Activated CD4-positive, alpha-beta memory T cell treated with anti-CD3 and anti-CD28 coated beads for 36 hours (primary cell): ENCODE data around the gene CDH23. TPM values are rescaled to one million over a fixed set of nuclear protein-coding genes. Genes with fewer than 3 reads are reported as not detected.

ENCODE experiments used
- CTCF ChIA-PET: fragments of 350-600 bp; sonication (Branson Sonifier 250); formaldehyde crosslinking; loops from one replicate; lab custom pipeline; 2021; ENCODE audit warnings: antibody characterized with exemption, inconsistent platforms; lab: Charles Lee
- POLR2A ChIA-PET: fragments of 350-600 bp; sonication (Branson Sonifier 250); formaldehyde crosslinking; loops from one replicate; lab custom pipeline; 2021; ENCODE audit warnings: antibody characterized with exemption; lab: Charles Lee
- DNase-seq: peaks from one replicate; pipeline ENCODE4 v3.0.0-alpha.2; 2020
- H3K27ac Mint-ChIP-seq: one replicate; pipeline ENCODE4 v1.8.0; 2021; ENCODE audit warnings: mixed read lengths
- H3K27me3 Mint-ChIP-seq: one replicate; pipeline ENCODE4 v1.8.0; 2021; ENCODE audit warnings: mixed read lengths
- H3K36me3 Mint-ChIP-seq: one replicate; pipeline ENCODE4 v1.8.0; 2021; ENCODE audit warnings: mixed read lengths
- H3K4me1 Mint-ChIP-seq: one replicate; pipeline ENCODE4 v1.8.0; 2021; ENCODE audit warnings: low read depth, mixed read lengths
- H3K4me3 Mint-ChIP-seq: one replicate; pipeline ENCODE4 v1.8.0; 2021; ENCODE audit warnings: mild to moderate bottlenecking, mixed read lengths
- H3K9me3 Mint-ChIP-seq: one replicate; pipeline ENCODE4 v1.8.0; 2021; ENCODE audit warnings: mixed read lengths
- intact Hi-C: fragments of 100-400 bp; cut with micrococcal nuclease; formaldehyde crosslinking; loops from one replicate; pipeline ENCODE4 v1.15.1; 2023
- total RNA-seq, 2 experiments: library from RNA; stranded (reverse); gene quantifications; one replicate each; pipeline ENCODE4 v1.2.3, GENCODE V29; 2021

CDH23 gene
- total RNA-seq, 2 experiments from 2014 or later = 2.6 TPM

DNA sequence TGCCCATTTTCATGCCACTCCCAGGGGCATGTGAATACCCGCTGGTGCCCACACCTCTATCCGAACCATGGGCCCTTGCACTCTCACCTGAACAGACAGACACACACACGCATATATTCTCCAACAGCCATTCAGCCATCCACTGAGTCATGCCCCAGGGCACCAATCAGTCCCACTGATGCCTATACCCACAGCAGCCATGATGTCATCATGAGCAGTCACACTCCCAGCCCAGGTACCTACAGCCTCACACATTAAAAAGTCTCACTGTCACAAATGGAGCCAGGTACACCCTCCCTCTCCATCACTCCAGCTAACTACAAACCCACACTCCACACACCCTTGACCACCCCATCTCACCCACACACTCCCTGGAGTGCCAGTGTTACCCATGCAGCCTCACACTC lies 364.4 kb downstream of the CDH23 start:
- peak; percentile 73 for DNase-seq
- no peaks in the 10 kb centered on the region for H3K27me3 Mint-ChIP-seq
- ChIA-PET POLR2A (no interaction called here), CTCF (no interaction called here)
- H3K9me3 Mint-ChIP-seq = no peaks in the 10 kb centered on the region
- no peak overlapping the region for H3K4me3 Mint-ChIP-seq
- H3K36me3 Mint-ChIP-seq = peaks cover 43% of the 10 kb centered on the region
- H3K4me1 Mint-ChIP-seq = peaks cover 95% of the 10 kb centered on the region
- intact Hi-C loops = loop anchor here (10.0 kb wide), 1 partner anchor 1186 kb away; no protein-coding TSS in a partner anchor
- H3K27ac Mint-ChIP-seq = peak overlapping the region; percentile 84

DNA sequence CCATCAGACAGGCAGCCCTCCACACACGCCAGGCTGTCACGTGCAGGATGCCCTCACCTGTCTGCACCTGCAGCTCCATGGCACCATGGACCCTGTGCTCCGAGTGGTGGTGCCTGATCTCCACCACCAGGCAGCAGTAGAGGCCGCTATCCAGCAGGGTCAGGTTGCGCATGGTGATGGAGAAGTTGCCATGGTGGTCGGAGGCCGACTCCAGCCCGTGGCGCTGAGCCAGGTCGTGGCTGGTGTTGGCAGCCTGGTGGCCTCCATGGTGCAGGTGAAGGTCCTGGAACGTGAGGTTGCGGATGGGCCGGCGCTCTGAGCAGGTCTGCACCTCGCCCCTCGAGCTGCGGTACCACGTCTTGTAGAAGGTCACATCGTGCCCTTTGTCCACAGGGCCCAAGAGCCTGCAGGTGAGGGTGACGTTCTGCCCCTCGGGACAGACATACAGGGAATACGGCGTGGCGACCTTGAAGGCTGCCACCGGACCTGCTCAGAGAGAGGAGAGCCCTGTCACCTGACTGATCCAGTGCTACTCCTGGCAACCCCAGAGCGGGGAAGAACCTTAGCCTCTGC lies 364.9 kb downstream of the CDH23 start:
- CTCF ChIA-PET = interaction anchor here (0.7 kb wide), 1 partner anchor 35 kb away, joined by 3 read pairs; no protein-coding TSS in a partner anchor
- H3K27ac Mint-ChIP-seq = peak overlapping the region; percentile 84
- H3K4me3 Mint-ChIP-seq = no peak overlapping the region

DNA sequence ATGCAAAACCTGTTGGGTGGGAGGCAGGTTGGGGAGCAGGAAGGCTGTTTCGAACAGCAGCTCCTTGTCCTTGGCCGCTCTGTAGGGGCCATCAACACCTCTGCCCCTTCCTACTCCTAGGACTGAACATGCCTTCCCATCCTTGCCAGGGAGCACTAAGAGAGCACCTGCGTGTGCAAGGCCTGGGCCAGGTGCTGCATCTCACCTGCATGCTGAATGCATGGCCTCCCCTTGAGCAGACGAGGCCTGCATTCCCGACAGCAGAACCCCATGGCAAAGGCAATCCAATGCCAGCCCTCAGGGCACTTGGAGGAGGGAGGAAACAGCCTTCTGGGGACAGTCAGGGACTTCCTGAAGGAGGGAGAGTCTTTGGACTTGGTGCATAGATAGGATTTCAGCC lies 365.6 kb downstream of the CDH23 start:
- Mint-ChIP-seq H3K4me3 (no peak overlapping the region), H3K9me3 (no peaks in the 10 kb centered on the region), H3K36me3 (peaks cover 46% of the 10 kb centered on the region)

More for the DNA sequence above, 364.9 kb downstream of the CDH23 start:
- peaks cover 95% of the 10 kb centered on the region for H3K4me1 Mint-ChIP-seq
- H3K36me3 Mint-ChIP-seq = peaks cover 41% of the 10 kb centered on the region
- intact Hi-C loops = loop anchor here (10.0 kb wide), 1 partner anchor 1187 kb away; no protein-coding TSS in a partner anchor
- H3K27me3 Mint-ChIP-seq = no peaks in the 10 kb centered on the region
- no peak for DNase-seq
- POLR2A ChIA-PET = no interaction called here
- H3K9me3 Mint-ChIP-seq = no peaks in the 10 kb centered on the region

DNA sequence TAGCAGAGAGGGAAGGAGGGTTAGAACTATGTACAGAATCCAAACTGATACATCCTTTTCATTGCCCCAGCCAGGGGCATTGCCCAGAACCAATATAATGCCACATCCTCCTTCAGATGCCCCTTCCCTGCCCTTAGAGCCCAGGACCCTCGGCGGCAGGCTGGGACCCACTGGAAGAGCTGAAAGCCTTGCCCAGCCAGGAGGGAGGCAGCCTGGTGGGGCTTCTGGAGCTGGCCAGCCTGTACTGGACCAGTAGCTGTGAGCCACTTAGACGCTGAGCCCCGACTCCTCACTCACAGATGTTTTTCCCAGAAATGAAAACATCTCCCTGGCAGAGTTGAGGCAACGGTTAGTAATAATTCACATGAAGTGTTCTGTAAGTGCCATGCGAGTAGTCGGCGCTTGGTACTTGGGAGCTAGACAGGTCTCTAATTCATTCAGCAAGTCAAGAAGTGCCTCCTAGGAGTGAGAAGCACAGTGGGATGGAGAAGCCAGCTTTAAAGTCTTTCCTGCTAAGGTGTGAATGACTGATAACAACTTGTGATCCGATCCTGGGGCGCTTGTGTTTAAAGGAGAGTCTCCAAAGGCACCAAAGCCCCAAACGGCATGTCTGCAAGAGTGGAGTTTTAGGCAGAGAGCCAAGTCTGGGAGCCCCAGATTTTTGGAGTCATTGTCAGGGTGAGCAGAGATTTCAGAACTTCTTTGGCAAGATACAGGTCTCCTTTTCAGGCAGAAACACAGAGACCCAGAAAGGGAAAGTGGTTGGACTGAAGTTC lies 366.8 kb downstream of the CDH23 start:
- no peak for DNase-seq
- CTCF ChIA-PET = interaction anchor here (1.0 to 3.5 kb wide), 4 partner anchors 11 to 56 kb away, joined by 3 to 23 read pairs (median 8); partner anchors contain the start of gene VSIR
- POLR2A ChIA-PET = interaction anchor here (0.6 to 11.1 kb wide), 4 partner anchors 7 to 38 kb away, joined by 3 to 108 read pairs (median 4); no protein-coding TSS in a partner anchor
- Mint-ChIP-seq H3K9me3 (no peaks in the 10 kb centered on the region), H3K4me1 (peaks cover 95% of the 10 kb centered on the region), H3K4me3 (no peak overlapping the region), H3K27me3 (no peaks in the 10 kb centered on the region), H3K36me3 (peaks cover 47% of the 10 kb centered on the region), H3K27ac (peak overlapping the region; percentile 88)
- intact Hi-C loops = loop anchor here (10.0 kb wide), 1 partner anchor 1189 kb away; no protein-coding TSS in a partner anchor

More for the DNA sequence above, 365.6 kb downstream of the CDH23 start:
- Mint-ChIP-seq H3K4me1 (peaks cover 95% of the 10 kb centered on the region), H3K27ac (peak overlapping the region; percentile 74), H3K27me3 (no peaks in the 10 kb centered on the region)
- DNase-seq = no peak
- ChIA-PET POLR2A (no interaction called here), CTCF (interaction anchor here (0.7 to 1.6 kb wide), 2 partner anchors 36 to 54 kb away, joined by 3 to 4 read pairs; no protein-coding TSS in a partner anchor)
- intact Hi-C loops = loop anchor here (10.0 kb wide), 1 partner anchor 1188 kb away; no protein-coding TSS in a partner anchor

DNA sequence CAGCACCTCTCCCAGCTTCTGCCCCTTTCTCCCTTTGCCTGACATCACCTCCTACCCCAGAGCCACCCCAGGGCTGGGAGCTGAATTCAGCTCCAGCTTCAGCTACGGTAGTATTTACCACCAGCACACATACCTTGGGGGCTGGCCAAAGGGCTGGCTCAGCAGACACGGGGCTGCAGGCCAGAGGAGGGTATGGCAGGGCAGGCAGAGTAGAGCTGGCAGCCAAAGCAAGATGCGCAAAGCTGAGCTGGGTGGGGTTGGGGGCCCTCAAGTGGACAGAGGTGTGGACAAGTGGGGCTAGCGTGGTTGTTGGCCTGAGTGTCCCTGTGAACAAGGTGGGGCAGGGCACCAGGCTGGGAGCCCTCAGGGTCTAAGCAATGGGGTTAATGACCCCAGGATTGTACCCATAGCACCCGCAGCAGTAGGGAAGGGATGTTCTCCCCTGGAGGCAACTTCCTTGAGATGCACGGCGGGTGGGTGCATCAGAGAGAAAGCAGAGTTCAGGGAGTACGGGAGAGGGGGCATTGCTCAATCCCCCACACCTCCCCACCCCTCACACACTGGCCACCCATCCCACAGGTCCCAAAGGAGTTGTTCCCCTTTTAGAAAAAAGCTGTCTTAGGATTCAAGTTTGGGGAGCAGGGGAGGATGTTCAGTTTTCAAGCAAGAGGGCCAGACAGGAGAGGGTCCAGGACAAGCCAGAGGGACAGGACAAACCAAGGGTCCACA lies 368.6 kb downstream of the CDH23 start:
- Mint-ChIP-seq H3K4me1 (peaks cover 93% of the 10 kb centered on the region), H3K27me3 (no peaks in the 10 kb centered on the region), H3K36me3 (peaks cover 51% of the 10 kb centered on the region), H3K4me3 (peak overlapping the region; percentile 4), H3K9me3 (no peaks in the 10 kb centered on the region), H3K27ac (peak overlapping the region; percentile 88)
- POLR2A ChIA-PET = interaction anchor here (1.0 to 11.1 kb wide), 4 partner anchors 8 to 40 kb away, joined by 3 to 108 read pairs (median 4); partner anchors contain the start of gene VSIR
- CTCF ChIA-PET = interaction anchor here (1.4 to 3.5 kb wide), 4 partner anchors 9 to 67 kb away, joined by 4 to 23 read pairs (median 8); partner anchors contain the start of gene VSIR
- DNase-seq = no peak
- intact Hi-C loops = loop anchor here (5.0 to 10.0 kb wide), 3 partner anchors 448 to 1191 kb away; partner anchors contain the start of gene SLC29A3

DNA sequence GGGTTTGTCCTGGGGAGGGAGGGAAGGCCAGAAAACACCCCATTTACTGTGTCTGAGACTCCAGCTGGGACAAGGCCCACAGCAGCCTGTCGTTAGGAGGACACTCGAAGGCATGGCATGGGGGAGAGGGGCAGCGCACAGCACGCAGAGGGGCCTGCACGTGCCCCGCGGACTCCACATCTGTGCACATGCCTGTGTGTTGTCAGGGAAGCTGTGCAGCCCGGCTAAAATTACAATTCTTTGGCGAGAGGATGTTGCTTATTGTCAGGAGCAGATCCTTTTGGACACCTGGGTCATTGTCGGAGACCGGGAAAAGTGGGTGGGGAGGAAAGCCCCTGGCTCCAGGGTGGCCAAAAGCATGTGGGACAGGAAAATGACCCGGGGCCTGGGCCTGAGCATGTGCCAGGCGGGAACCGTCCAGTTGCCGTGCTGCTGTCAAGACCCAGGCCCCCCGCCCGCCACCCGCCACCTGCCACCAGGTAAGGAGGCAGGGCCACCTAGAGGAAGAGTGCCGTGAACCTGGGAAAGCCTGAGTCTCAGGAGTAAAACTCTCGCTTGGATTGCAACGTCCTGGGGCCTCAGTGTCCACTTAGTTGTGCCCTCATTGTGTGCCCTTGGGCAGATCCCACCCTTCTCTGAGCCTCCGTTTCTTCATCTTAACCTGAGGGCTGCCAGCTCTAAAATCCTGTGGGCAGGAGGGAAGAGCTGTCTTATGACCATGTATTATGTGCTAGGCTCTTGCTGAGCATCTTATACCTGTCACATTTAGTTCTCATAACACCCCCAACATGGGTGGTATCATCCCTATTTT lies 369.4 kb downstream of the CDH23 start:
- DNase-seq = no peak
- intact Hi-C loops = loop anchor here (5.0 to 10.0 kb wide), 3 partner anchors 449 to 1191 kb away; partner anchors contain the start of gene SLC29A3
- ChIA-PET POLR2A (interaction anchor here (1.9 to 11.1 kb wide), 4 partner anchors 9 to 40 kb away, joined by 9 to 108 read pairs (median 17); no protein-coding TSS in a partner anchor), CTCF (interaction anchor here (1.0 to 5.0 kb wide), 11 partner anchors 8 to 71 kb away, joined by 3 to 53 read pairs (median 5); partner anchors contain the start of gene VSIR)
- Mint-ChIP-seq H3K9me3 (no peaks in the 10 kb centered on the region), H3K27me3 (no peaks in the 10 kb centered on the region), H3K27ac (peak overlapping the region; percentile 96), H3K4me1 (peaks cover 93% of the 10 kb centered on the region), H3K4me3 (no peak overlapping the region), H3K36me3 (peaks cover 49% of the 10 kb centered on the region)

DNA sequence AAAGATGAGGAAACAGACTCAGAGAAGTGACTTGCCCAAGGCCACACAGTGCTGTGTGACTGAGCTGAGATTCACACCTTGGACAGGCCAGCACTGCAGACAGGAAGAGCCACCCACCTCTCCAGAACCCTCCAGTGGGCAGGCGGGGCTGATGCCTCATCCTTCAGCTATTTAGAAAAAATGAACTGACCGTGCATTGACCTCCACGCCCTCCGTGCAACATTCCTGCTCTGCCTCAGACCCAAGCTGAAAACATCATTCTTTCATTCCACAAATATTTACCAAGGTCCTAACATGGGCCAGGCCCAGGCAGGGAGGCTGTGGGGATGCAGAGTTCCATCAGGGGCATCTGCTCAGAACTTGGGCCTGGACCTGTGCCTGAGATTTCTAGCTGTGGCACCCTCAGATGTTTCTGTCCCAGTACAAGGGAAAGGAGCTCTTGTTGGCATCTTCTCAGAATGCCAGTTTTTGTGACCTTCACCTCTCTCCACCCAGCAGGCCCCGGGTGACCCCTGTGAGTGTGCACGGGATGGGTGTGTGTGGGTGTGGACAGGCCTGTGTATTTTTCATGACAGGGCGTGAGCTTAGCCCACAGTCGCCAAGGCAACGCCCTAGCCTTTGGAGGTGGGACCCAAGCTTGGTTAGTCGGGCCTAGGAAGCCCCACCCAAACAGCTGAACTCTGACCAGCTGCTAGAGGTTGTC lies 370.1 kb downstream of the CDH23 start:
- Mint-ChIP-seq H3K9me3 (no peaks in the 10 kb centered on the region), H3K4me3 (peak overlapping the region; percentile 38), H3K27ac (peak overlapping the region; percentile 96), H3K36me3 (peaks cover 51% of the 10 kb centered on the region), H3K4me1 (peaks cover 93% of the 10 kb centered on the region), H3K27me3 (no peaks in the 10 kb centered on the region)
- ChIA-PET CTCF (interaction anchor here (1.0 to 5.0 kb wide), 9 partner anchors 9 to 72 kb away, joined by 3 to 53 read pairs (median 7); no protein-coding TSS in a partner anchor), POLR2A (interaction anchor here (1.0 to 11.1 kb wide), 8 partner anchors 10 to 41 kb away, joined by 3 to 108 read pairs (median 10); no protein-coding TSS in a partner anchor)
- peak; percentile 65 for DNase-seq
- intact Hi-C loops = loop anchor here (5.0 to 10.0 kb wide), 3 partner anchors 450 to 1192 kb away; partner anchors contain the start of gene SLC29A3

DNA sequence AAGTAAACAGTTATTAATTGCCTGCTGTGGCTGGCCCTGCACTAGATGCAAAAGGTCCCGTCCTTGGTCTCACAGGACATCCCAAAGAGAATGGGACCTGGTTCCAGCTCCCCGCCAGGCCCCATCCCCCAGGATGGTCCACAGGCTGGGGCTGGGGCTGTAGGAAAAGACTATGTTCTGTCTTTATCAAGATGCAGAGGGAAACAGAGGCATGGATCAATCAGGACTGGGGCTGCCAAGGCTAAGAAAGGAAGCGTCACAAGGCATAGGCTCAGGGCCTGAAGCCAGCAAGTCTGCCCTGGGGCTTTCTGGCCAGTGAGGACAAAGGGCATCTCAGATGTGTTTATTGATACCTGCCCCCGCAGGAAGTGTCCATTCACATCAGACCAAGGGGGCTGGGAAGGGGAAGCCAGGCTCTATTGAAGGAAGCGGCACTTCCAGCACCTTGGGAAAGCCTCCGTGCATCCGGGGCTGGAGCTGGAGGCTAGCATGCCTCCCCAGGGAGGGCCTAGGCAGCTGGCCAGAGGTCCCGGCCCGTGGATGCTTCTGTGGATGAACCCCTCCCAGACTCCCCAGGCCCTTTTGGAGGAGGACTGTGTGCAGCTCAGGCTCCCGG lies 370.8 kb downstream of the CDH23 start:
- H3K4me3 Mint-ChIP-seq = peak overlapping the region; percentile 38
- H3K36me3 Mint-ChIP-seq = peaks cover 57% of the 10 kb centered on the region
- no peaks in the 10 kb centered on the region for H3K27me3 Mint-ChIP-seq
- peaks cover 90% of the 10 kb centered on the region for H3K4me1 Mint-ChIP-seq
- ChIA-PET POLR2A (interaction anchor here (0.9 to 11.1 kb wide), 9 partner anchors 10 to 116 kb away, joined by 3 to 108 read pairs (median 9); no protein-coding TSS in a partner anchor), CTCF (interaction anchor here (1.0 to 5.0 kb wide), 10 partner anchors 10 to 447 kb away, joined by 3 to 53 read pairs (median 8); no protein-coding TSS in a partner anchor)
- intact Hi-C loops = loop anchor here (2.0 to 10.0 kb wide), 5 partner anchors 19 to 1193 kb away; partner anchors contain the start of gene SLC29A3
- H3K9me3 Mint-ChIP-seq = no peaks in the 10 kb centered on the region
- H3K27ac Mint-ChIP-seq = peak overlapping the region; percentile 96
- DNase-seq = no peak

DNA sequence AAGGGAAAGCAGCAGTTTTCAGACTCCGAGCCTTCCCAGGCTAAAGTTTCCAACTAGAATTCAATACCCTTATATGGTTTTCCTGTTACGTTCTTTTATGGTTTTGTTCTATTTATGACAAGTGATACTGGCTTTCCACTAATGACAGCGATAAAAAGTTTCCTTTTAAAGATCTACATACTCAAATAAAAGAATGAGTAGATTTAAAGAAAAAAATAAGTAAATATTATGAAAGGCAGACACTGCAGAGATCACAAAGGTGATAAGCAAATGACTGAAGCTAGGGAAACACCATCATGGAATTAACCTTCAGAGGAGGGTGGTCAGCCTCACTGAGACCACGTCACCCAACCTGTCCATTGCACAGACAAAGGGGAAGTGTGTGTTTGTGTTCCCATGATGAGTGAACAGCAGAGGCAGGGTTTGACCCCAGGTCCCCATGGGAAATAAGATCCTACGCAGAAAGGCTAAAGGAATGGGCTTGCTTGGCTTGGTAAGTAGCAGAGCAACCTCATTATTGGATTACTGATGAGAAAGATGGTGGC lies 372.6 kb downstream of the CDH23 start:
- peak overlapping the region; percentile 92 for H3K4me3 Mint-ChIP-seq
- peak overlapping the region; percentile 99 for H3K27ac Mint-ChIP-seq
- H3K27me3 Mint-ChIP-seq = no peaks in the 10 kb centered on the region
- intact Hi-C loops = loop anchor here (1.0 to 10.0 kb wide), 7 partner anchors 12 to 1195 kb away; partner anchors contain the start of gene SLC29A3
- DNase-seq = peak; percentile 60
- peaks cover 82% of the 10 kb centered on the region for H3K4me1 Mint-ChIP-seq
- ChIA-PET POLR2A (interaction anchor here (0.6 to 11.1 kb wide), 8 partner anchors 12 to 54 kb away, joined by 3 to 108 read pairs (median 8); no protein-coding TSS in a partner anchor), CTCF (interaction anchor here (0.6 to 5.0 kb wide), 15 partner anchors 12 to 74 kb away, joined by 3 to 53 read pairs (median 5); partner anchors contain the start of gene C10orf105)
- H3K9me3 Mint-ChIP-seq = no peaks in the 10 kb centered on the region
- peaks cover 54% of the 10 kb centered on the region for H3K36me3 Mint-ChIP-seq
